ENCODE data around the gene DCAF8L2. TPM values are rescaled to one million over a fixed set of nuclear protein-coding genes. Genes with fewer than 3 reads are reported as not detected.

DCAF8L2 gene
- total and polyA plus RNA-seq, 4 donors = not detected

DNA sequence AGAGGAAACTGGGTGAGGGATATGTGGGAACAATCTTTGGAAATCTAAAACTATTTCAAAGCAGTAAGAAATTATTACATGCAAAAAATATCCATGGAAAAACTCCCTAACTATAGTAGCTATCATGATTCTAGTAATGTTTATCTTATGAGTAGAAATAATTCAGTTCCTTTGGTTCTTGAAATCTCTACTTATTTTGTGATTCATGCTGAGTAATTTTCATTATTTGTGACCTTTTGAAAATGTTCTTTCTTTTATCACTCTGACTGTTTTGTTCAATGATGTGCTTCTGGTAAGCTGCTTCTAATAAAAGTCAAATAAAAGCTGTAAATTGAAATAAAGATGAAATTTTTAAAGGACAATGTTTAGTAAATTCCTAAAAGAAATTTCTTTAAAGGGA, 177.2 kb downstream of the DCAF8L2 start:
- Histone ChIP-seq H3K4me1 (ENCODE audit: control insufficient read depth, insufficient read depth, low read length) (no peaks in the 10 kb centered on the region), H3K36me3 (ENCODE audit: control insufficient read depth, insufficient read depth, low read length) (no peaks in the 10 kb centered on the region), H3K4me3 (ENCODE audit: low read depth, low read length) (no peak overlapping the region), H3K27ac (ENCODE audit: low read depth, low read length) (no peak overlapping the region), H3K27me3 (ENCODE audit: control insufficient read depth, insufficient read depth, low read length) (peaks cover 2% of the 10 kb centered on the region), H3K9me3 (ENCODE audit: control insufficient read depth, insufficient read depth, low read length) (no peaks in the 10 kb centered on the region)
- no peak for DNase-seq (ENCODE audit: low read depth in 4 of 6, low spot score in 6 of 6)

DNA sequence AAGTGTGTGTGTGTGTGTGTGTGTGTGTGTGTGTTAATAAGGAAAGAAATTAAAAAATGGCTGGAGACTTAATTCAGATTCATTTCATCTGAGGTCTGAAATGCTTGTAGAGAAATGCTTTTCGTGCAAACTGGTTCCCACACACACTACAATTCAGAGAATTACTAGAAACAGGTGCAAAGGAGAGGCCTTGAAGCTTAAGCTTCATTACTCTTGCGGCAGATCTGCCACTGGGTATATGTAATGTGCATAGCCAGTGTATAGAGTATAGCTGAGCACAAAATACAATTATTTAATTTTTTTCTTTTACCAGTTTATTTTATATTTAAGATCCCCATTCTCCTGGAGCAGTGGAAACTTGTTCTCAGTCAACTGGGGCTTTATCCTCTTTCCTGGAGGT, 185.8 kb downstream of the DCAF8L2 start:
- WGBS (ENCODE audit: insufficient coverage) = no CpG with 5 or more reads among the region's 2 CpGs
- no peak overlapping the region for H3K27ac ChIP-seq (ENCODE audit: low read depth, low read length)
- no peaks in the 10 kb centered on the region for H3K4me1 ChIP-seq (ENCODE audit: control insufficient read depth, insufficient read depth, low read length)
- no peaks in the 10 kb centered on the region for H3K36me3 ChIP-seq (ENCODE audit: control insufficient read depth, insufficient read depth, low read length)
- no peaks in the 10 kb centered on the region for H3K27me3 ChIP-seq (ENCODE audit: control insufficient read depth, insufficient read depth, low read length)
- H3K9me3 ChIP-seq (ENCODE audit: control insufficient read depth, insufficient read depth, low read length) = no peaks in the 10 kb centered on the region
- H3K4me3 ChIP-seq (ENCODE audit: low read depth, low read length) = no peak overlapping the region
- DNase-seq (ENCODE audit: low read depth in 4 of 6, low spot score in 6 of 6) = no peak

DNA sequence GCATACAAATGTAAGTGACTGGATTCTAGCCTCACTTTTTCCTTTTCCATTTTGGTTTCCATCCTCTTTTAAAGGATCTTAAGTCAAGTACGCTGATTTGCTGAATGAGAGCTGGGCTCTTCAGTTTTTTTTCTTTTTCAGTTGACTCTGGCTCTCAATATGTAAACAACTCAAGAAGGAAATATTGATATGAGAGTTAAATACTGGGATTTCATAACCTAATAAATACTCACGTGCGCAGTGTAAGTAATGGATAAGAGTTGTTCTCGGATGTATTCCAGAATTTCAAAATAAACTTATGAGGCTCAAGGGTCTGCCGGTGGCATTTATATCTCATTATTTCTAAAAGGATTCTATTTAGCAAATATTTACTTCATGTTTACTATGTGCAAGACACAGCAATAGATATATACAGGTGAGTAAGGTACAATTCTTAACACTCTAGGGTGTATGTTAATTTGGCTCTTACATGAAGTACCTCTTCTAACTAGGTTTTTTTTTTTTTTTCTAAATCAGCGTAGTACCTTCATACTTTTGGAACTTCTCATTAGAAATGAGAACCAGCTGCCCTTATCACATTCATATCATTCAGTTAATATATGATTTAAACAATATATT, 206.6 kb downstream of the DCAF8L2 start:
- no peak for DNase-seq (ENCODE audit: low read depth in 4 of 6, low spot score in 6 of 6)
- Histone ChIP-seq H3K27me3 (ENCODE audit: control insufficient read depth, insufficient read depth, low read length) (no peaks in the 10 kb centered on the region), H3K36me3 (ENCODE audit: control insufficient read depth, insufficient read depth, low read length) (no peaks in the 10 kb centered on the region), H3K4me3 (ENCODE audit: low read depth, low read length) (no peak overlapping the region), H3K4me1 (ENCODE audit: control insufficient read depth, insufficient read depth, low read length) (no peaks in the 10 kb centered on the region), H3K27ac (ENCODE audit: low read depth, low read length) (no peak overlapping the region), H3K9me3 (ENCODE audit: control insufficient read depth, insufficient read depth, low read length) (no peaks in the 10 kb centered on the region)
- no CpG with 5 or more reads among the region's 6 CpGs for WGBS (ENCODE audit: insufficient coverage)

DNA sequence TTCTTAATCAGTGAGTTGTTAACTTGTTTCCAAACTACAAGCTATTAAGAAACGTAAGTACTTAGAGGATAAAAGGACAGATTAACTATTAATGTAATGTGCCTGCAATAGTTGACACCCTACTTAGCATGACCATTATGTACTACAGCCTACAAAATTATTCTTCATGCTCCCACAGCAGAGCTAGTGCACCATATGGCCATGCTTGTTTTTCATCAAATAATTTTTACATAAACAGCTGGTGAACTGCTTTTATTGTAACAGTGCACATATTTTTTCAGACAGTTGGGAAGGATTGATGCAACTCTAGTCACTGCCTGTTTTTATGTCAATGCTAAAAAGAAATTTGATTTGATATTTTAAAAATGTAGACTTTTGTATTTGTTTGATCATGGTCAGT, 207.4 kb downstream of the DCAF8L2 start:
- Histone ChIP-seq H3K27ac (ENCODE audit: low read depth, low read length) (no peak overlapping the region), H3K4me3 (ENCODE audit: low read depth, low read length) (no peak overlapping the region), H3K36me3 (ENCODE audit: control insufficient read depth, insufficient read depth, low read length) (no peaks in the 10 kb centered on the region), H3K27me3 (ENCODE audit: control insufficient read depth, insufficient read depth, low read length) (no peaks in the 10 kb centered on the region), H3K4me1 (ENCODE audit: control insufficient read depth, insufficient read depth, low read length) (no peaks in the 10 kb centered on the region), H3K9me3 (ENCODE audit: control insufficient read depth, insufficient read depth, low read length) (no peaks in the 10 kb centered on the region)
- no CpG with 5 or more reads among the region's 1 CpG for WGBS (ENCODE audit: insufficient coverage)
- peak in 2 of 6 donors; percentile 8 to 61 for DNase-seq (ENCODE audit: low read depth in 4 of 6, low spot score in 6 of 6)

Other genes starting within 250 kb of the DCAF8L2 start
- not detected for gene PPP4R3C, start 127.0 kb upstream of the DCAF8L2 start, total RNA-seq
- gene PPP4R3C, start 127.0 kb upstream of the DCAF8L2 start, polyA plus RNA-seq (ENCODE audit: insufficient read length in 2 of 2) = not detected
- not detected for gene MAGEB10, start 217.6 kb downstream of the DCAF8L2 start, total RNA-seq
- not detected for gene MAGEB10, start 217.6 kb downstream of the DCAF8L2 start, polyA plus RNA-seq (ENCODE audit: insufficient read length in 2 of 2)

Data from spinal cord (tissue), 10 donors.